ENCODE data around the gene EIF2B2.

EIF2B2 gene

DNA sequence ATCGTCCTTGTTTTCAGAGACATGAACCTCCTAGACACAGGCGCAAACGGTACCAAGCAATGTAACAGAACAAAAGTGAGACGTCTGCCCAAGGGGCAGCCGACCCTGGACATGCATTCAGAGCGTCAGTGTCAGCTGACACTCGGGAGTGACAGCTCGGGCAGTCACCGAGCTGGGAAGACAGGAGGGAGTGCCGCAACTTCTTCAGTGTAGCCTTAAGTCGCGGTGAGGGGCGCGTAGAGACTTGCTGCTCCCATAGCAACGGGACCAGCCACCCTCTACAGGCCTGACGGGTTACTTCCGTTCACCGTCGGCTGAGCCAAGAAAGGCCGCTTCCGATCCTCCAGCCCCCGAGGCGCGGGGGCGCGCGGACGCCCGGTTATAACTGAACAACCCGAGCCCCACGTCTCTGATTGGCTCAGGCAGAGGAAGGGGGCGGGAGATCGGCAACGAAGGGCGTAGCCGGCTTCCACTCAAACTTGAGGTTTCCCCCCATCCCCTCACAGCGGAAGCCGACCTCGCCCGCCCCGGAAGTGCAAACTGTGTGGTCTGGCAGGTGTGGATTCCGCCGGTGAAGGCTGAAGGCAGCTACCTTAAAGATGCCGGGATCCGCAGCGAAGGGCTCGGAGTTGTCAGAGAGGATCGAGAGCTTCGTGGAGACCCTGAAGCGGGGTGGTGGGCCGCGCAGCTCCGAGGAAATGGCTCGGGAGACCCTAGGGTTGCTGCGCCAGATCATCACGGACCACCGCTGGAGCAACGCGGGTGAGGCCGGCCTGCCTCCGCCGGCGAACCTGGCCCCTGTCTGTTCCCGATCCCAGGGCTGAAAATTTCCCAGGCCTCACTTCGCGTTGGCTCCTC lies at the start of gene EIF2B2:
Gene EIF2B2, plus strand, starts transcription at position 530 of the 858 bp plus-strand sequence. Its CDS starts 70 bp downstream, at position 600.
- DNase-seq (ENCODE audit: low read depth in 2 of 2): peak; percentile 99

DNA sequence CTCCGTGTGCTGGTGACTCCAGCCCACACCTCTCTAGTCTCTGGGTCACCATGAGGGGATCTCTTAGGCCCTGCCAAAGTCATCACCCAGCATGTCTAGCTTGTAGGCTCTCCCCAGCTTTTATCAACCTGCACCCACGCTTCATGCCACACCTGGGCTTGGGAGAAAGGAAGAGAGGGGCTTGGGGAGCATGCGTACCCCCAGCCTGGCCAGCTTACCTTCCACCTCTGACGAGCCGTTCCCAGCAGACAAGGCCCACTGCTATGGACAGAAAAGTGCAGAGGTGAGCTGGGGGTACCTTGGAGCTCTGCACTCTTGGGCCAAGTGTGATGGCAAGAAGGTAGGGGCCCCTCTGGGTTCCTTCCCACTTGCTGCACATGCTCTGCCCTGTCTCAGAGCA lies 49.0 kb upstream of the EIF2B2 start:
- DNase-seq (ENCODE audit: low read depth in 2 of 2): no peak

DNA sequence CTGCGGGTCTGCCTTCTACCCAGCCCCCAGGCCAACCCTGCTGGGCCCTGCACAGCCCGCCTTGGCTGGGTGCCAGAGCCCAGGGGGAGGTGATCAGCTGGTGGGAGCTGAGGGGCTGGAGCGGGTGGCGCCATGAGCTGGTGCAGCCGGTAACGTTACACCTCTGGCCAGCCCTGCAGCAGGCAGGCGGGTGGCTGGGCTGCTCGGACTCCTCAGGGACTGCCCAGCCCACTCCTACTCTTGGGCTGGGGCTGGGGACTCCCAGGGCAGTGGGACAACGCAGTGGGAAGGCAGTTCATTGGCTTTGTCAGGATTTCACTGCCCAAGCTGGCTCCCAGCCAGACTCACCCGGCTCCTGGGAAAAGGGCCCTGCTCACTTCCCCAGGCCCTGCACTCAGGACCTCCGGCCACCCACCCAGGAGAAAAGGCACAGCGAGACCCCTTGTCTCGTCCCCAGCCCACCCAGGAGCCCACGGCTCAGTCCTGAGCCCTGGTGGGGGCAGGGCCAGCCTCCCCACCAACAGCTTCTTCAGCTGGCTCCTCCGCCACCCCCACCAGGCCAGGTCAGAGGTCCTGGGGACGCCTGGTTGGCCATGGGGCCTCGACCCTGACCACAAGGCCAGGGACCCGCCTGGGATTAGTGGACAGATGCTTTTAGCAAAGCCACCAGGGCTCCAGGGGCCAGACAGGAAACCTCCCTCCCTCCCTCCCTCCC lies 48.3 kb upstream of the EIF2B2 start:
- no peak for DNase-seq (ENCODE audit: low read depth in 2 of 2)

DNA sequence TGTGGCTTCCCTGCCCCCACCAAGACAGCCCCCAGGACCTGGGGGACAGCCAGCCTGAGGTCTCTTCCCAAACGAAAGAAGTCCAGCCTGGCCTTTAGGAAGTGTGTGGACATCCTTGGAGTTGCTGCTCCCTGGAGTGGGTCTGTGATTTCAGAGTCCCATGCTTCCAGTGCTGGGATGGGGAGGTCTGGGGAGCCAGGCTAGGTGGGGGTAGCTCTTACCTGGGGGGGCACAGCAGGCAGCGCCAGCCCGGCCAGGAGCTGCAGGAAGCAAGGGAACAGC lies 47.8 kb upstream of the EIF2B2 start:
- no peak for DNase-seq (ENCODE audit: low read depth in 2 of 2)

DNA sequence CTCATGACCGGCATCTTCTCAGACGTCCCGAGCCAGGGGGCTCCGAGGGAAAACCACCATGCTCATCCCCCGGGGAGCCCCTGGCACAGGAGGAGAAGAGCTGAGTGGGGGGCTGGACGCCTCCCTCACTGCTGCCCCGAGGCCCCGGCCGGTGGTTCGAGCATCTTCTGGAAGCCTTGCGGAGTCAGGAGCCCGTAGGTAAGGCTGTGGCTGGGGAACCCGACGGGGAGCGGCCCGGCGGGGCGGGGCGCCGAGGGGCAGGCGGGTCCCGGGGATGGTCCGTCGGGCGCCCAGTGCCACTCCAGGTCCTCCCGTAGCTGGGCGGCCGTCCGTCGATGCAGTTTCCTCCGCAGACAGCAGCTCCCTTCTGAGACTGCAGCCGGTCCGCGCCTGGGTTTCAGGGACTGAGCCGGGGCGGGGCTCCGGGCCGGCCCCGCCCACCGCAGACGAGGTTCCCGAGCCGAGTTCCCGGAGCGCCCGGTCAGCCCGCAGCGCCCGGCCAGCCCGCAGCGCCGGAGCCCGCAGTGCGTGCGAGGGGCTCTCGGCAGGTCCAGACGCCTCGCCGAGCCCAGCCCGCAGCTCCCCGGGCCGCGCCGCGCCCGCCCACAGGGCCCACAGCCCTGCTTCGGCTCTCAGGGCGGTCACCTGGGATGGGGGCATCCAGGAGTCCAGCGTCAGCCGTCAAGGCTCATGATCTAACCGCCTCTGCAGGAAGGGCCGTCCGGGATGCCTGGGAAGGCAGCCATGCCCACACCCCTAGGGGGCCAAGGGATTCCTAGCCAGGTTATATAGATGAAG lies 47.3 kb upstream of the EIF2B2 start, which contains the start of gene PGF:
Gene PGF, minus strand, starts transcription at position 369 of the 798 bp plus-strand sequence. Its CDS starts 355 bp downstream, at position 14.
- DNase-seq (ENCODE audit: low read depth in 2 of 2): no peak

DNA sequence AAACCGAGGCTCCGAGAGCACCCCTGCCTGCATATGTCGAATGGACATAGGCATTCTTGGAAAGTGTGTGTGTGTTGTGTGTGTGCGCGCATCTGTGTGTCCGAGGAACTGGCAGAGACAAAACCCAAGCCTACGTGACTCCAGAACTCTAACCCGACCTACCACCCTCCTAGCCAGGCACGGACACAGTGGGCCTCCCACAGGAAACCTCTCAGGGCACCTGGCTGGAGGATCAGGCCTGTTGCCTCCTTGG lies 46.8 kb upstream of the EIF2B2 start:
- no peak for DNase-seq (ENCODE audit: low read depth in 2 of 2)

DNA sequence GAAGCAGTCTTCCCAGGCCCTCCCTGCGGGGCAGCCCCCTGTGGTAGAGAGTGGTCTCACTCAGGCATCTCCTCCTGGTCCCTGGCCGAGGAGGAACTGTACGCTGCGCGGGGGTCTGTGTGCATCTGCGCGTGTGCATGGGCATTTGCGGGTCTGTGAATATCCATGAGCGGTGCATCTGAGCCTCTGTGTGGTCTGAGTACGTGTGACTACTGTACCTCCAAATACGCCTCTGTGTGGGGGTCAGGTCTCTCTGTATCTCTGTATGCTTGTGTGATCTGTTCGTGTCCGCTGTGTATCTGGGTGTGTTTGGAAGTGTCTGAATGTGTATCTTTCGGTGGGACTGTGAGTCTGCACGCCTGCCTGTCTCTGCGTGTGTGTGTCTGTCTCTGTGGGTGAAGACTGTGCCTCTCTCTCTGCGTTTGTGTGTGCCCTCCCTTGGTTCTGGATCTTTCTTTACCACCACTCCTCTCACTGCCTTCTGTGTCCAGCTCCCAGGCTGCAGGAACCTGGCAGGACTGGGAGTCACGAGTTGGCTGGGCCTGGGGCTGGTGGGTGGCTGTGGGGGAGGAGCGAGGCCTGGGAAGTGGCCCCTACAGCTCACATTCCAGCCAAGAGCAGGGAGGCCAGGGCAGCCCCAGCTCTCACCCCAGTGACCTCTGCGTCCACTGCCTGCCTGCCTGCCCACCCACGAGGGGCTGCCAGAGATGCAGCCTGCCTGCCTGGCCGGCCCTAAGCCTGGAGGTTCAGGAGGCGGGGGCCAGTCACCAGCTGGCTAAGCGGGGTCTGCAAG lies 46.2 kb upstream of the EIF2B2 start:
- no peak for DNase-seq (ENCODE audit: low read depth in 2 of 2)

DNA sequence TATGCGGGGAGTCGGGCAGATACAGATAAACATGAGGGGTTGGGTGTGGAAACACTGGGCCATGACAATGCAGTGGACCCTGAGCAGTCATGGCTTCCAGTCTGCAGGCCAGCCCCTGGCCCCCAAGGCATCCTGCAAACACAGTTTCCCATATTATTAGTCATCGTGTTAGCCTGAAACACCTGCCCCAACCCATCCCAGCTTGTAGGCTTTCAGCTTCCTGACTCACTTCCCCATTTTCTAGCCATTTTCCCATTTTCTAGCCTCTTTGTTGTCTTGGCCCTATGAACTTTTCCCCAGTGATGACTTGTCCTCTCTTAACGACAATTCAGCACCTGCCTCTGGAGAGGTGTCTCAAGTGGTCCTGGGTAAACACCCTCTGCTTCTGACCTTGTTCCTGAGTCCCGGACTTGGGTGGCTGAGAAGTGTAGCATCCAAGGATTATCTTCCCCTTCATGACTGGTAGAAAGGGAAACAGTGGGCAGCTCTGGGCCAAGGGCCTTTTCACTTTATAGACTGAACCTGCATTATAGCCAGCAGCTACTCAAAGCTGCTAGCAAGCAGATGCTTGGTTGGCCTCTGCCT lies 43.0 kb upstream of the EIF2B2 start:
- no peak for DNase-seq (ENCODE audit: low read depth in 2 of 2)

DNA sequence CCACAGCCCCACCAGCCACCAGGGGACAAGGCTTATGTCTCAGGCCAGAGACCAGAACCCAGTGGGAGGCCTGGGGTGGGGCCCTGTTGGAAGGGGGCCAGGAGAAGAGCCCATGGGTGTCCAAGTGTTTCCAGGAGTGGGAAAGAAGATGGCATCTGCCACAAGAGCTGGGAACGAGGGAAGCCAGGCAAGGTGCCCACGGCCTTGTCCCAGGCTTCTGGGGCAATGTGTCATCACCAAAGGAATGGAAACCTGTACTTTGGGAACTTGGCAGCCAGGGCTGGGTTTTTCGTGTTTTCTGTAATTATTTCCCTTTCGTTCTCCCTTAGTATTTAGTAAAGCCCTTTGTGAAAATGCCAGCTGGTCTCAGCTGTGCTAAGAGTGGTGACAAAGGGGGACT lies 42.0 kb upstream of the EIF2B2 start:
- no peak for DNase-seq (ENCODE audit: low read depth in 2 of 2)

DNA sequence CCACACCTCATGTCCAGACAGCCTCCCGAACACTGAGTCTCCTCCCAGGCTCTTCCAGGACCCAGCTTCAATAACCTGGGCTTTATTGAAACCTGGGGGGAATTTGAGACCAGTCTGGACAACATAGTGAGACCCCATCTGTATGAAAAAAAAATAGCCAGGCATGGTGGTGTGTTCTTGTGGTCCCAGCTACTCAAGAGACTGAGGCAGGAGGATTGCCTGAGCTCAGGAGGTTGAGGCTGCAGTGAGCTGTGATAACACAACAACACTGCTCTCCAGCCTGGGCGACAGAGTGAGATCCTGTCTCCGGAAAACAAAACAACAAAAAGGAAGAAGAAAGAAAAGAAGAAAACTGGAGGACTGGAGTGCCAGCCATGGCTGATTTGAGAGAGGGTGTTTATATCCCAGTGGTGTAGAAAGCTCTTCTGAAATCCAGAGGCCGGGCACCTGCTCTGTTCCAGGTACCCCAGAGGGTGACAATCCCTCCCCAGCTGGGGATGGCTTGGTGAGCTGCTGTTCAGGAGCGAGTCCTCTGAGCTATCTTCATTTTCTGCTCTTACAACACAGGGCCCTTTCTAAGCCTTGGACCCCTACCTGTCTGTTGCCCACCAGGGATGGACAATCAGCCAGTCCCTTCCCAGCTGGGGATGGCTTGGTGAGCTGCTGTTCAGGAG lies 41.3 kb upstream of the EIF2B2 start:
- no peak for DNase-seq (ENCODE audit: low read depth in 2 of 2)

DNA sequence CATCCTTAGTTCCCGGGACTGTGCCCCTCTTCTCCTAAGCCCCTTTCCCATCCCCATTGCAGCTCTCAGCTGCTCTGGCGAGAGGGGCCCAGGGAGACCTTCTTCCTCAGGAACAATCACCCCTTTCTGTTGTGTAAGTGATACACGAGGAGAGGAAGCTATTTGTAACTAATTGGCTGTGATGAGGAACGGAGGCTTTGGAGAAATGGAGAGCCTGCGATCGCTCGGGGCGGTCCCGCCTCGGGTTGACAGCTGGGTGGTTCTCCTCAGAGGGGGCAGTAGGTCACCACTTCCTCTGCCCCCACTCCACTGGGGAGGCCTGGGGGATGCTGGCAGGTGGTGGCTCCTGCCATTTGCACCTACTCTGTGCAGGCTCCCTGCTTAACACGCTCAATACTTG lies 40.7 kb upstream of the EIF2B2 start:
- DNase-seq (ENCODE audit: low read depth in 2 of 2): no peak

DNA sequence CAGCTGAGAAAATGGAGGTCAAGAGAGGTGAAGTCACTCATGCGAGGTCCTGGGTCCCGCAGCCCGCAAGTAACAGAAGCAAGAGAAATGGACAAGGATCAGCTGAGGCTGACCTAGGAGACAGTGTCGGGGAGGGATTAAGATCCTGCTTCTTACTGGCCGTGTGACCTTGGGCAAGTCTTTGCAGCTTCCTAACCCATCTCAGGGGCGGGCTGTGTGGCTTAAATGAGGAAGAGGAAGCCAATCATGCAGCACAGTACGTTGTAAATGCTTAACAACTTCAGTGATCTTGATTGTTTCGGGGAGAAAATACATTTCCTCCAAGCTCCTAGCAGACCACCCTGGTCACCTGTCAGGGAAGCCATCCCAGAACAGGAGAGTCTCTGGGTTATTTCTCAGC lies 40.2 kb upstream of the EIF2B2 start:
- no peak for DNase-seq (ENCODE audit: low read depth in 2 of 2)

DNA sequence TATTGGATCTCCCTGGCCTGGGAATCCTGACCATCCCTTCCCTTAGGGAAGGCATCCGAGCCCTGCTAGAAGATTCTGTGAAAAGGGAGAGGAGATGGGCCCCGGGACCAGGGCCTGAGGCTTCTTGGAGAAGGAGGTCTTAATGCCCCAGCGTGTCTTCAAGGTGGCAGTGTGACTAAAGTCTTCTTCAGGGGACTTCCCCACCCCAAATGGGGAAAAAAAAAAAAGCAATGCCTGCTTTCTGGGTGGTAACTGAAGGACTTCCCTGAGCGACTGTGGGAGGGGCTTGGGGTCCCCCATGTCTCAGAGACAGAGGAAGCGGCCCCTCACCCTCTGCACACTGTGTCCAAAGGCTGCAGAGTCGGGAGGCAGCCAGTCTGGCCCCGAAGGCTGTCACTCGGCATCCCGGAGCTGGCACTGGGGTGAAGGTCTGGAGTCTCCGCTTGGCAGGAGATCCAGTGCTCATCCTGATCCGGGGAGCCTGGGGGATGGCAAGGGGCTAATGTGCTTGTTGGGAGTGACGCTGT lies 39.5 kb upstream of the EIF2B2 start:
- DNase-seq (ENCODE audit: low read depth in 2 of 2): no peak

DNA sequence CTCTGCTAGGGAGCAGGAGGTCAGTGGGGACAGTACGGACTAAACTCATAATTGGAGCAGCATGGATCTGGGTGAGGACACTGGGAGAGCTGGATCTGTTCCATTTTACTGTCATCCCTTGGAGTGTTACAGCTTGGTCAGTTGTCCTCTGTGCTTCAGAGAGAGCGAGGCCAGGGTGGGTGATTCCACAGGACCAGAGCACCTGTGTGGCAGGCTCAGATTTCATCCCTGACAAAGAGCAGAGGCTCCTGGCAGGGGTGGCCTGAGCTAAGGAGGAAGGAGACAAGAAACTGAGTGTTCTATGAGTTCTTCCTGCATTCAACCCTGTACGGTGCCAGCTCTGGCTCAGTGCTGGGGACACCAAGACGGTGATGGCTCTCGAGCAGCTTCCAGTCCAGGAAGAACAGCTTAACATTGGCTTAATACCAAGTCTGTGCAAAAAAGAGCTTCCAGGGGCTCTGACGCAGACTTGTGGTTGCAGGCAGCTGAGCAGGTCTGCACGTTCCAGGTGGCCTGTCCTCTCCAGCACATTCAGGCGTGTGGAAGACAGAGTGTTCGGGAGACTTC lies 38.9 kb upstream of the EIF2B2 start:
- DNase-seq (ENCODE audit: low read depth in 2 of 2): no peak

DNA sequence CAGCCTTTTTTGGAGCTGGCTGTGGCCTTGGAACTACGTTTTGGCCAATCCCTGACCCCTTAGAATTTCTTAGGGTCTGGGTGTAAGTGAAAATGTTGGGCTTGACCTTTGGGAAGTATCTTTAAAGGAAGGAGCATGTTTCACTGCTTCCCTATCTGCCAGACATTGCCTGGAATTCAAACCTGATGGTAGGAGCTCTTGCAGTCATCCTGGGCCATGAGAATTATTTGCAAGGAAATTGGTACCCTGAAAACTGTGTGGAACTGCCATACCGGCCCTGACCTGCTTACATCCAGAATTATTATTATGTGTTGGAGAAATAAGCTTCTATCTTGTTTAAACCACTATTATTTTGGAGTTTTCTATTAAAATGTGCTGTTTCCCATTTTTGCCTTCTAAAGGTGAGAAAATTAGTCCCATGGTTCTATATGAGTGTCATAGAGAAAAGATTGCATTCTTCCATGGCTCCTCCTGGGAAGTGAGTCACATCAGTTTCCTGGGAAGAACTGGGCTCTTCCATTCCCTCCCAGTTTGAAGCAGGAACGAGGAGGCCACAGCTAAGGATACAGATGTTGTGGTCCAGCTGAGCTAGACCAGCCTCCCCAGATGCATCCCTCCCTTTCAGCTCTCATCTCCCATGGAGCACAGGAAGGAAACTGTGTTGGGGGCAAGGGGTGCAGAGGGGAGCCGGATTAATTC lies 37.8 kb upstream of the EIF2B2 start:
- DNase-seq (ENCODE audit: low read depth in 2 of 2): no peak

DNA sequence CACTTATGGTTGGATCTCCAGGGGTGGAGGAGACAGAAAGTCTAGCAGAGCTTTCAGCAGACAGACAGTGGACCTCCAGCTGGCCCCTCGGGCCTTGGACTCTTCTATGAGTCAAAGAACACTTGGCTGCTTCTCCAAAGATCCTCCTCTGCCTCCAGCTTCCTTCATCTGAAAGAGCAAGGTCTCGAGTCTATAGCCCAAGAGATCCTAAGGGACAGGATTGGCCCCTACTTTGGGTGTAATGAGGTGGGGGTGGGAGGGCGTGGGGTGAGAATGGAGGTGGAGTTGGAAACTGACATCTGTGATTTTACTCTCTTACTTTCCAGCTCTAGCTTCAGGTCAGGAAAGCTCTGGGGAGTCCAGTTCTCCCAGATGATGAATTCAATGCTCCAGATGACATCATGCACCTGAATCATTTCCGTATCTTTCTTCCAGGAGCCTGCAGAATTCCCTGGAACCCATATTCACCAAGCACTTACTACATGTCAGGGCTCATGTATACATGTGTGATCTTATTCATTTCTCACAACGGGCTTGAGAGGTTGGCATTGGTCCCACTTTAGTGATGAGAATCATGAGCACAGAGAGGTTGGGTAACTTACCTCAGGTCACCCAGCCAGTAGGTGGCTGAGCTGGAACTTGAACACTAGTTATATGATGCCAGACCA lies 37.1 kb upstream of the EIF2B2 start:
- no peak for DNase-seq (ENCODE audit: low read depth in 2 of 2)

DNA sequence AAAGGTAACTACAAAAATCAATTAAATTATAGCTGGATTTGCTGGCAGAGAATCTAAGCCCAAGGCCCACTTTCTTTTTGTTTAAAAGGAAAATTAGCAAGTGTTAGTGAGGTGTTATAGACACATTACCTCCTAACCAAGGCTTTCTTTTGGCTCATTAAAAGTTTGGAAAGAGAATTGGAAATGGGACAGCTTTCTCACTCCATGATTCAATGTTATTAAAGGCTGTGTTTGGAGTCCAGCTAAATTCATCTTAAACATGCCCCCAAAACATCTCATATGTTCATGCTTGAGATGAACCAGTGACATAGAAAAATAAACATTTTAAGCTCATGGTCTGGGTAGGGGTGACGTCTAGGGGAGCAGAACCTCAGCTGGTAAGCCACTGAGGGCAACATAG lies 33.9 kb upstream of the EIF2B2 start:
- DNase-seq (ENCODE audit: low read depth in 2 of 2): no peak

DNA sequence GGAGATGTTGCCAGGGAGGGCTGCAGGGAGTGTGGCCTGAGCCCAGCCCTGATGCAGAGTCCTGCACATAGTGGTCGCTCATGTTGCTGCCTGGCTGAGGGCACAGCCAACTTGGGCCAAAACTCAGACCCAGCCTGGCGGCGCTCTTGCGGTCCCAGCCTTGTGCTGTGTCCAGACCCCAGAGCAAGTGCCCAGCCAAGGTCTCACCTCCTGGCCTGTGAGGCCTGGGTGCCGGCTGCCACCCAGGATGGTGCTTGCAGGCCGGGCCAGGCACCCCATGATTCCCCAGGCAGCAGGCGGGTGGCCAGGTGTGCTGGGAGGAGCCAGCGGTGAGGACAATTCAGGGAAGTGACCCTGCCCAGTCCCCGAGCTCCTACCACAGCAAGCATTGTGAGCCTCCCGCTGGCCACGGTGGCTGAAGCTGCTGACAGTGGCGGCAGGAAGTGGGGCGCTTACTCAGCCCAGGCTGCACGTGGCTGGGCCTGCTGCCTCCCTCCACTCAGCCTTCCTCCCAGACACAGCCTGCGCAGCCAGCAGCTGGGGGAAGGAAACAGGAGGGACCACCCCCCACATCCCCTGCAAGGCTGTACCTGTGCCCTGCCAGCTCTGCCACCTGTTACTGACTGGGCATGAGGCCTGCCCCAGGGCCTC lies 29.6 kb upstream of the EIF2B2 start:
- no peak for DNase-seq (ENCODE audit: low read depth in 2 of 2)

DNA sequence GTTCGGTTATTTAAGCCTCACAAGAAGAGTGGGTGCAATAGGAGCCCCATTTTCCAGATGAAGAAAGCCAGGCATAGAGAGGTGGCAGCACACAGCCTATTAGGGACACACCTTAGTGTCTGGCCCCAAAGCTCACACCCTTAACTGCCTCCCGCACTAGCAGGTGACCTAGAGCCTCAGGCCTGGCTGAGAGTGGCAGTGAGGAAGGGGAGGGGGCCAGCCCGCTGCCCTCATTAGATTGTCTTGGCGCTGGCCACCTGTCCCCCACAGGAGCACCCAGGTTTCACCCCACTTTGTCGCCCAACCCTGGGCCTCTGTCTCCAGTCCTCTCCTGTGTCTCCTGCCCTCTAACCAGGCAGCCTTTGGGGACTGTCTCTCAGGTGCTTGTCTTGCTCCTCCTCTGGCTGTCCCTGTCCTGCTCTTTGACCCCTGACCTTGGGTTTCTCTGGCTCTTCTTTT lies 28.8 kb upstream of the EIF2B2 start:
- DNase-seq (ENCODE audit: low read depth in 2 of 2): no peak
